ENCODE measurements around the gene ZNF793. TPM values are rescaled to one million over a fixed set of nuclear protein-coding genes. Genes with fewer than 3 reads are reported as not detected.

The ZNF793 gene
- total RNA-seq, 1 donor from 2014 or later = 29.7 TPM

DNA sequence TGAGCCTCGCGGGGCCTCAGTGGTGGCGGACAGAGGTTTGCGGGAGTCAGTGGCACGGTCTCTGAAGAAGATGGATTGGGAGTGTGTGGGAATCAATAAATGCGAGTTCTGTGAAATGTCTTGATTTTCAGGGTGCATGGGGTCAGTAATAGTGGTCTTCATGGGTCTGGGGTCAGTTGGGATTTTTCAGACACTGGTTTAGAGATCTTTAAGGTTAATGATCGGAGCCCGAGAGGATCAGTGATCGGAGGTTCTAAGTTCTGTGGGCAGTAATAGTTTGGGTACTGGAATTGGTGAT, 377 bp downstream of the ZNF793 start:
- peaks cover 18% of the 10 kb centered on the region for H3K9me3 Mint-ChIP-seq
- H3K27ac Mint-ChIP-seq = no peak overlapping the region
- H3K4me1 Mint-ChIP-seq = no peaks in the 10 kb centered on the region
- no peak overlapping the region for H3K4me3 Mint-ChIP-seq
- H3K36me3 Mint-ChIP-seq = peaks cover 32% of the 10 kb centered on the region
- H3K27me3 Mint-ChIP-seq (ENCODE audit: low read depth) = no peaks in the 10 kb centered on the region
- DNase-seq (ENCODE audit: low spot score in 2 of 2, unreplicated experiment in 2 of 2) = no peak
- TF ChIP-seq, protein P1, sequence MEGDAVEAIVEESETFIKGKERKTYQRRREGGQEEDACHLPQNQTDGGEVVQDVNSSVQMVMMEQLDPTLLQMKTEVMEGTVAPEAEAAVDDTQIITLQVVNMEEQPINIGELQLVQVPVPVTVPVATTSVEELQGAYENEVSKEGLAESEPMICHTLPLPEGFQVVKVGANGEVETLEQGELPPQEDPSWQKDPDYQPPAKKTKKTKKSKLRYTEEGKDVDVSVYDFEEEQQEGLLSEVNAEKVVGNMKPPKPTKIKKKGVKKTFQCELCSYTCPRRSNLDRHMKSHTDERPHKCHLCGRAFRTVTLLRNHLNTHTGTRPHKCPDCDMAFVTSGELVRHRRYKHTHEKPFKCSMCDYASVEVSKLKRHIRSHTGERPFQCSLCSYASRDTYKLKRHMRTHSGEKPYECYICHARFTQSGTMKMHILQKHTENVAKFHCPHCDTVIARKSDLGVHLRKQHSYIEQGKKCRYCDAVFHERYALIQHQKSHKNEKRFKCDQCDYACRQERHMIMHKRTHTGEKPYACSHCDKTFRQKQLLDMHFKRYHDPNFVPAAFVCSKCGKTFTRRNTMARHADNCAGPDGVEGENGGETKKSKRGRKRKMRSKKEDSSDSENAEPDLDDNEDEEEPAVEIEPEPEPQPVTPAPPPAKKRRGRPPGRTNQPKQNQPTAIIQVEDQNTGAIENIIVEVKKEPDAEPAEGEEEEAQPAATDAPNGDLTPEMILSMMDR (IDR thresholded peaks at IDR 0.05; ENCODE audit: unreplicated experiment) = no peak

DNA sequence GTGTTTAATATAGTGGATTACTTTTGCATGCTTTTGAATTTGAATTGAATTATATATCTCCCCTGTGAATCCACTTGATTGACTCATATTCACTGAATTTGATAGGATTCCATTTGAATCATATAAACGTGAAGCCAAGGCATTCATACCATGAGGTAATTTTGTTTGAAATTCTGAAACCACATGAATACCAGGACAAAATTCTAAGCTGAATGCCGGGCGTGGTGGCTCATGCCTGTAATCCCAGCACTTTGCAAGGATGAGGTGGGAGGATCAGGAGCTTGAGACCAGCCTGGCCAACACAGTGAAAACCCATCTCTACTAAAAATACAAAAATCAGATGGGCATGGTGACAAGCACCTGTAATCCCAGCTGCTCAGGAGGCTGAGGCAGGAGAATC, 4.4 kb downstream of the ZNF793 start:
- no peaks in the 10 kb centered on the region for H3K27me3 Mint-ChIP-seq (ENCODE audit: low read depth)
- no peak for DNase-seq (ENCODE audit: low spot score in 2 of 2, unreplicated experiment in 2 of 2)
- H3K4me1 Mint-ChIP-seq = no peaks in the 10 kb centered on the region
- H3K36me3 Mint-ChIP-seq = peaks cover 47% of the 10 kb centered on the region
- H3K9me3 Mint-ChIP-seq = peaks cover 20% of the 10 kb centered on the region
- H3K27ac Mint-ChIP-seq = no peak overlapping the region
- TF ChIP-seq, protein P1 (IDR thresholded peaks at IDR 0.05; ENCODE audit: unreplicated experiment) = no peak
- no peak overlapping the region for H3K4me3 Mint-ChIP-seq

DNA sequence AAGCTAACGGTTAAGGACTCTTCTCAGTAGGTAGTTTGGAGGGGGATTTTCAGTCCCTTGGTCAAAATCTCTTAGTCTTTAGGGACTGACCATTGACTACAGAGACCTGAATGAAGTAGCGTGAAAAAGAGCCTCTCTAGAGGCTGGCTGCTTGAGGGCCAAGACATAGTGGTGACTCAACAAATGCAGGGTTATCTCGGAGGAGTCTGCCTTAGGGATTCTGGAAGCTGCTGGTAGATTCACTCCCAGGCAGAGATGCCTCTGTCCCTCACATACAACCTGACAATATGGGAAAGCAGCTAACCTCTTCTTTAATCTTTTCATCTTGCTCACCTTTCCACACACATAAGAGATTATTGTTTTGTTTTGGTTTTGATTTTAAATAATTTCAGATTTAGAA, 5.1 kb downstream of the ZNF793 start:
- Mint-ChIP-seq H3K4me1 (no peaks in the 10 kb centered on the region), H3K4me3 (no peak overlapping the region), H3K36me3 (peaks cover 50% of the 10 kb centered on the region), H3K27ac (no peak overlapping the region), H3K9me3 (peaks cover 20% of the 10 kb centered on the region), H3K27me3 (ENCODE audit: low read depth) (no peaks in the 10 kb centered on the region)
- TF ChIP-seq, protein P1 (IDR thresholded peaks at IDR 0.05; ENCODE audit: unreplicated experiment) = no peak
- no peak for DNase-seq (ENCODE audit: low spot score in 2 of 2, unreplicated experiment in 2 of 2)

DNA sequence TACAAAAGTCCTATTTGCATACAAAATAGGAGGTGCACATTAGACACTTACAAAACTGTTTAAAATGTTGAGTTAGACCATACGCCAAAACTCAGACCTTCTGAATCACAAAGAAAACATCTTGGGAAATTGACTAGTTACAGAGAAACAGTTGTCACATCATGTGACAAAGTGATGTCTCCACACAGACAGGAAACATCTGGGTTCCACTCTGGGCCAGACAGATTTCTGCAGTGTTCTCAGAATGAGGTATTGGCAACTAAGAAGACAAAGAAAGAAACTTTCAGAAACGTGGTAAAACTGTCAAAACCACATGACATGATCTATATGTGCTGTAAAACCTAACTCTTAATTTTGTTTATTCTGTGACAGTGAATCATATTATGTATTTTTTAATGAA, 6.7 kb downstream of the ZNF793 start:
- TF ChIP-seq, protein P1 (IDR thresholded peaks at IDR 0.05; ENCODE audit: unreplicated experiment) = no peak
- DNase-seq (ENCODE audit: low spot score in 2 of 2, unreplicated experiment in 2 of 2) = no peak
- Mint-ChIP-seq H3K4me3 (no peak overlapping the region), H3K4me1 (no peaks in the 10 kb centered on the region), H3K36me3 (peaks cover 62% of the 10 kb centered on the region), H3K9me3 (peaks cover 25% of the 10 kb centered on the region), H3K27me3 (ENCODE audit: low read depth) (no peaks in the 10 kb centered on the region), H3K27ac (no peak overlapping the region)

DNA sequence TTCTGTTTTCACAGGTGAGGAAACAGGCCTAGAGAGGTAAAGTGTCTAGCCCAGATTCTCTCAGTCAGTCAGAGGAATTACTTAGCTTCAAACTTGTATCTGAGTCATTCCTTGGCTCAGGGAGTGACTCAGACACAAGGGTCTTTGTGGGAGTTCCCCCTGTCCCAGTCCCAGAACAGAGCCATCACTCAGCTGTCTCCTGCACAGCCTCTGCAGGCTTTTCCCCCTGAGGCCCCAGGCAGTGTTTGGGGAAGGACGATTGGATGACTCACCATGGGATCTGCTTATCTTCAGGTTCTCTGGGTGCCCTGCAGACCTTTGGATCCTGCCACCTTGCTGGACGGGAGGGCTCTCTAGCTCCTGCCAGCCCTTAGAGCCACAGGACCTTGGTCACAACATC, 13.2 kb downstream of the ZNF793 start:
- no peak for DNase-seq (ENCODE audit: low spot score in 2 of 2, unreplicated experiment in 2 of 2)

More for the DNA sequence above, 13.2 kb downstream of the ZNF793 start:
- no peaks in the 10 kb centered on the region for H3K4me1 Mint-ChIP-seq
- no peaks in the 10 kb centered on the region for H3K27me3 Mint-ChIP-seq (ENCODE audit: low read depth)
- H3K36me3 Mint-ChIP-seq = peaks cover 65% of the 10 kb centered on the region
- H3K27ac Mint-ChIP-seq = no peak overlapping the region
- TF ChIP-seq, protein P1 (IDR thresholded peaks at IDR 0.05; ENCODE audit: unreplicated experiment) = no peak
- no peak overlapping the region for H3K4me3 Mint-ChIP-seq
- peaks cover 42% of the 10 kb centered on the region for H3K9me3 Mint-ChIP-seq
